Gastroesophageal sphincter (tissue), 4 donors: Measurements from ENCODE around the gene MAN2B2. TPM values are rescaled to one million over a fixed set of nuclear protein-coding genes. Genes with fewer than 3 reads are reported as not detected.

ENCODE experiments used
- ATAC-seq: fragments of 150-250 bp; one replicate; pipeline ENCODE4 v1.9.1; 2016; ENCODE audit warnings: mild to moderate bottlenecking, moderate library complexity
- H3K27ac ChIP-seq, 4 donors: fragments of 200-600 bp; sonication (generic) in 3 of 4; 1 replicate in 3 of 4; 2 replicates in 1 of 4; pipeline ENCODE4 v1.5.1; 2016 to 2019
- H3K27me3 ChIP-seq: fragments of 200-600 bp; sonication (generic); one replicate; pipeline ENCODE4 v1.5.1; 2019
- H3K36me3 ChIP-seq, 2 donors: fragments of 200-600 bp; sonication (generic); one replicate each; pipeline ENCODE4 v1.5.1; 2019; ENCODE audit warnings: control low read depth in 1 of 2
- H3K4me1 ChIP-seq, 3 donors: fragments of 200-600 bp; sonication (generic); 1 replicate in 2 of 3; 2 replicates in 1 of 3; pipeline ENCODE4 v1.5.1; 2016 to 2019; ENCODE audit warnings: control low read depth in 2 of 3
- H3K4me3 ChIP-seq, 2 donors: fragments of 200-600 bp; sonication (generic); one replicate each; pipeline ENCODE4 v1.5.1; 2019; ENCODE audit warnings: mild to moderate bottlenecking in 1 of 2, moderate library complexity in 1 of 2
- H3K9me3 ChIP-seq, 3 donors: fragments of 200-600 bp; sonication (generic); one replicate each; pipeline ENCODE4 v1.5.1; 2017 to 2019; ENCODE audit warnings: control low read depth in 2 of 3
- CTCF ChIP-seq, 4 experiments: fragments of 200-600 bp in 2 of 4; fragments of 450-650 bp in 2 of 4; sonication (generic) in 1 of 4; IDR thresholded peaks; one replicate each; pipeline ENCODE4 v1.5.1; 2017 to 2019; ENCODE audit warnings: antibody characterized with exemption in 4 of 4, mild to moderate bottlenecking in 2 of 4, moderate library complexity in 2 of 4
- EP300 ChIP-seq: sonication (generic); formaldehyde crosslinking; IDR thresholded peaks from one replicate; pipeline ENCODE4 v1.6.1; 2017; ENCODE audit warnings: antibody characterized with exemption, mild to moderate bottlenecking
- POLR2A ChIP-seq, 2 donors: fragments of 450-650 bp; IDR thresholded peaks; one replicate each; pipeline ENCODE4 v1.6.1; 2017; ENCODE audit warnings: antibody characterized with exemption in 2 of 2, mild to moderate bottlenecking in 2 of 2, moderate library complexity in 1 of 2
- POLR2AphosphoS5 ChIP-seq: sonication (generic); formaldehyde crosslinking; IDR thresholded peaks from one replicate; pipeline ENCODE4 v1.6.1; 2017; ENCODE audit warnings: antibody characterized with exemption
- WGBS, 2 donors: methylation state at CpG; one replicate each; pipeline ENCODE4 v1.1.5; 2018; ENCODE audit warnings: low coverage in 1 of 2; 5-methylcytosine and 5-hydroxymethylcytosine counted together
- total RNA-seq, 4 donors: library from RNA; depleted of rRNA; stranded (reverse); fragments of >200 nt; gene quantifications; one replicate each; pipeline ENCODE4 v1.1.0, GENCODE V29; 2016

MAN2B2 gene
- total RNA-seq, 4 donors from 2014 or later = 20.3 to 39.3 (median 34.3) TPM

- Histone ChIP-seq H3K36me3 (peaks cover 0 to 96% of the 10 kb centered on the region in 2 donors), H3K4me1 (no peaks in the 10 kb centered on the region), H3K27ac (no peak overlapping the region), H3K9me3 (no peaks in the 10 kb centered on the region), H3K4me3 (no peak overlapping the region), H3K27me3 (no peaks in the 10 kb centered on the region)
- ATAC-seq = no peak
- 88 to 94% methylated on average over 6 of the region's 10 CpGs for WGBS, 2 donors
- no peak for TF ChIP-seq EP300
- TF ChIP-seq CTCF (IDR thresholded peaks at IDR 0.05) = no peak
Observed at GRCh38 chr4:6617246-6617645, 42.3 kb downstream of the MAN2B2 start.

GRCh38 chr4:6618386-6619115 lies 43.6 kb downstream of the MAN2B2 start:
- Histone ChIP-seq H3K27me3 (no peaks in the 10 kb centered on the region), H3K4me3 (no peak overlapping the region), H3K4me1 (no peaks in the 10 kb centered on the region), H3K36me3 (peaks cover 0 to 83% of the 10 kb centered on the region in 2 donors), H3K9me3 (no peaks in the 10 kb centered on the region), H3K27ac (no peak overlapping the region)
- ATAC-seq = no peak
- WGBS, 2 donors = 93 to 94% methylated on average over 8 to 11 of the region's 19 CpGs
- no peak for TF ChIP-seq CTCF (IDR thresholded peaks at IDR 0.05)
- no peak for TF ChIP-seq EP300
- TF ChIP-seq POLR2AphosphoS5 = no peak

GRCh38 chr4:6619116-6619465 lies 44.1 kb downstream of the MAN2B2 start:
- no peak overlapping the region for H3K27ac ChIP-seq
- H3K4me3 ChIP-seq = no peak overlapping the region
- ATAC-seq = no peak
- no peaks in the 10 kb centered on the region for H3K27me3 ChIP-seq
- no peaks in the 10 kb centered on the region for H3K4me1 ChIP-seq
- no peak for TF ChIP-seq CTCF (IDR thresholded peaks at IDR 0.05)
- no peak for TF ChIP-seq POLR2AphosphoS5
- no peak for TF ChIP-seq POLR2A (IDR thresholded peaks at IDR 0.05)
- no peak for TF ChIP-seq EP300
- WGBS, 2 donors = 91% methylated on average over 10 of the region's 13 CpGs; no CpG with 5 or more reads in 1 of the 2 donors
- peaks cover 0 to 78% of the 10 kb centered on the region in 2 donors for H3K36me3 ChIP-seq
- no peaks in the 10 kb centered on the region for H3K9me3 ChIP-seq

- Histone ChIP-seq H3K9me3 (no peaks in the 10 kb centered on the region), H3K27me3 (no peaks in the 10 kb centered on the region), H3K27ac (no peak overlapping the region), H3K4me3 (no peak overlapping the region), H3K36me3 (peaks cover 0 to 72% of the 10 kb centered on the region in 2 donors), H3K4me1 (no peaks in the 10 kb centered on the region)
- no peak for TF ChIP-seq EP300
- TF ChIP-seq POLR2AphosphoS5 = no peak
- no peak for TF ChIP-seq POLR2A (IDR thresholded peaks at IDR 0.05)
- no peak for TF ChIP-seq CTCF (IDR thresholded peaks at IDR 0.05)
- no peak for ATAC-seq
- no CpG with 5 or more reads among the region's 24 CpGs for WGBS, 2 donors
Observed at GRCh38 chr4:6619466-6620255, 44.7 kb downstream of the MAN2B2 start.

GRCh38 chr4:6620296-6620695 lies 45.3 kb downstream of the MAN2B2 start:
- H3K27me3 ChIP-seq = no peaks in the 10 kb centered on the region
- no peak overlapping the region for H3K4me3 ChIP-seq
- H3K9me3 ChIP-seq = no peaks in the 10 kb centered on the region
- peaks cover 0 to 66% of the 10 kb centered on the region in 2 donors for H3K36me3 ChIP-seq
- TF ChIP-seq EP300 = no peak
- TF ChIP-seq CTCF (IDR thresholded peaks at IDR 0.05) = no peak
- TF ChIP-seq POLR2AphosphoS5 = no peak
- no peak for TF ChIP-seq POLR2A (IDR thresholded peaks at IDR 0.05)
- H3K27ac ChIP-seq = no peak overlapping the region
- WGBS, 2 donors = no CpG with 5 or more reads among the region's 10 CpGs
- H3K4me1 ChIP-seq = no peaks in the 10 kb centered on the region
- ATAC-seq = no peak
